Mucosa of gallbladder (tissue), 1 donor: ENCODE measurements around the gene CDH4. TPM values are rescaled to one million over a fixed set of nuclear protein-coding genes. Genes with fewer than 3 reads are reported as not detected.

Experiments
- DNase-seq: peaks from one replicate; pipeline ENCODE4 v3.0.0-alpha.2; 2020; ENCODE audit warnings: low spot score
- total RNA-seq: library from RNA; stranded (reverse); gene quantifications from one replicate; pipeline ENCODE4 v1.2.1, GENCODE V29; 2021
- donor health status: DM: no; HTN: no; CAD: no.

CDH4 gene
- total RNA-seq, 1 donor from 2014 or later, result 3.5 TPM

- DNase-seq, result no peak
Measured at GRCh38 chr20:61815678-61816077, 563.6 kb downstream of the CDH4 start.

- no peak for DNase-seq
Measured at GRCh38 chr20:61816606-61817460, 564.8 kb downstream of the CDH4 start.

- no peak for DNase-seq
Measured at GRCh38 chr20:61817575-61817974, 565.5 kb downstream of the CDH4 start.

GRCh38 chr20:61818746-61819573 is 566.9 kb downstream of the CDH4 start:
- no peak for DNase-seq

- no peak for DNase-seq
Measured at GRCh38 chr20:61819574-61819846, 567.4 kb downstream of the CDH4 start.

GRCh38 chr20:61819921-61820825 is 568.1 kb downstream of the CDH4 start:
- no peak for DNase-seq

GRCh38 chr20:61821735-61822134 is 569.7 kb downstream of the CDH4 start:
- DNase-seq, result no peak

GRCh38 chr20:61822396-61822795 is 570.3 kb downstream of the CDH4 start:
- DNase-seq, result no peak

GRCh38 chr20:61823242-61823641 is 571.2 kb downstream of the CDH4 start:
- no peak for DNase-seq

GRCh38 chr20:61828891-61829290 is 576.8 kb downstream of the CDH4 start:
- DNase-seq, result no peak

GRCh38 chr20:61829526-61829925 is 577.5 kb downstream of the CDH4 start:
- no peak for DNase-seq

- no peak for DNase-seq
Measured at GRCh38 chr20:61830241-61830930, 578.3 kb downstream of the CDH4 start.

GRCh38 chr20:61830991-61831390 is 578.9 kb downstream of the CDH4 start:
- no peak for DNase-seq

- no peak for DNase-seq
Measured at GRCh38 chr20:61832181-61832580, 580.1 kb downstream of the CDH4 start.

GRCh38 chr20:61833807-61834610 is 581.9 kb downstream of the CDH4 start:
- no peak for DNase-seq

GRCh38 chr20:61835301-61835700 is 583.2 kb downstream of the CDH4 start:
- no peak for DNase-seq

GRCh38 chr20:61835791-61836350 is 583.8 kb downstream of the CDH4 start:
- no peak for DNase-seq

GRCh38 chr20:61837200-61837599 is 585.1 kb downstream of the CDH4 start:
- no peak for DNase-seq

GRCh38 chr20:61839223-61839911 is 587.3 kb downstream of the CDH4 start:
- DNase-seq, result no peak
